Vagina (tissue), 2 donors: ENCODE data around the gene RWDD1. TPM values are rescaled to one million over a fixed set of nuclear protein-coding genes. Genes with fewer than 3 reads are reported as not detected.

Experiments
- DNase-seq, 2 donors: peaks; one replicate each; pipeline ENCODE4 v3.0.0-alpha.2; 2017; ENCODE audit errors: extremely low spot score in 2 of 2
- H3K27ac ChIP-seq: fragments of 200-600 bp; sonication (generic); one replicate; pipeline ENCODE4 v1.5.1; 2019
- H3K27me3 ChIP-seq: fragments of 200-600 bp; sonication (generic); one replicate; pipeline ENCODE4 v1.5.1; 2019
- H3K36me3 ChIP-seq, 2 donors: fragments of 200-600 bp; sonication (generic); one replicate each; pipeline ENCODE4 v1.5.1; 2017 to 2019
- H3K4me1 ChIP-seq: fragments of 200-600 bp; sonication (generic); one replicate; pipeline ENCODE4 v1.5.1; 2019
- H3K4me3 ChIP-seq, 2 donors: fragments of 200-600 bp; sonication (generic); 1 replicate in 1 of 2; 2 replicates in 1 of 2; pipeline ENCODE4 v1.5.1; 2016 to 2019
- H3K9me3 ChIP-seq: fragments of 200-600 bp; sonication (generic); one replicate; pipeline ENCODE4 v1.5.1; 2019
- POLR2A ChIP-seq, 2 donors: fragments of 450-650 bp; IDR thresholded peaks; one replicate each; pipeline ENCODE4 v1.6.1; 2017; ENCODE audit warnings: antibody characterized with exemption in 2 of 2, mild to moderate bottlenecking in 2 of 2, moderate library complexity in 2 of 2
- POLR2AphosphoS5 ChIP-seq, 2 donors: sonication (generic); formaldehyde crosslinking; IDR thresholded peaks; one replicate each; pipeline ENCODE4 v1.9.0; 2017; ENCODE audit warnings: antibody characterized with exemption in 2 of 2, mild to moderate bottlenecking in 2 of 2, low read depth in 1 of 2; ENCODE audit not compliant: insufficient read depth in 1 of 2
- intact Hi-C: fragments of 100-400 bp; cut with DNase I; formaldehyde crosslinking; loops from one replicate; pipeline ENCODE4 v1.15.1; 2023
- total RNA-seq: library from RNA; depleted of rRNA; stranded (reverse); fragments of >200 nt; gene quantifications from one replicate; pipeline ENCODE4 v1.2.3, GENCODE V29; 2016
- TF ChIP-seq, protein P1 (sequence below), 3 experiments: fragments of 450-650 bp in 2 of 3; fragments of 200-600 bp in 1 of 3; sonication (generic) in 1 of 3; IDR thresholded peaks; one replicate each; pipeline ENCODE4 v1.5.1; 2017 to 2019; ENCODE audit warnings: antibody characterized with exemption in 3 of 3, mild to moderate bottlenecking in 2 of 3, moderate library complexity in 2 of 3

The RWDD1 gene
- total RNA-seq, 1 donor from 2014 or later, result 37.8 TPM

DNA sequence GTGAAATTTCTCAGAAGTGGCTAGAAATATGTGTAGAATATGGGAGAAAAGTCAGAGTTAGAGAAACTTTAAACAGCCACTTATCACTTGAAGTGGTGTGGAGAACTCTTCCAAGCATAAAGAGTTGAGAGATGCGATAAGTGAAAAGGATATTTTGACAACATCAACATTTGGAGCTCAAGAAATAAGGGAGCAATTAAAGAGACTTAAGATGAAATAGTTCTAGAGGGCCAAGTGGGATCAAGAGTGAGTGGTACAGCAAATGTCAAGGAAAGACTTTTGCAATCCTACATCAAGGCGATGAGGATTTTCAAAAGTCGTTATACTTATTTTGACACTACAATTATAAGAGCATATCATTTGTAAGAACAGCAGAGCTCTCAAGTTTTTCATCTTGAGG lies 54.6 kb downstream of the RWDD1 start:
- no peak for TF ChIP-seq POLR2A (IDR thresholded peaks at IDR 0.05)
- TF ChIP-seq POLR2AphosphoS5 (IDR thresholded peaks at IDR 0.05; ENCODE audit: insufficient read depth in 1 of 2, low read depth in 1 of 2), result no peak
- TF ChIP-seq, protein P1, sequence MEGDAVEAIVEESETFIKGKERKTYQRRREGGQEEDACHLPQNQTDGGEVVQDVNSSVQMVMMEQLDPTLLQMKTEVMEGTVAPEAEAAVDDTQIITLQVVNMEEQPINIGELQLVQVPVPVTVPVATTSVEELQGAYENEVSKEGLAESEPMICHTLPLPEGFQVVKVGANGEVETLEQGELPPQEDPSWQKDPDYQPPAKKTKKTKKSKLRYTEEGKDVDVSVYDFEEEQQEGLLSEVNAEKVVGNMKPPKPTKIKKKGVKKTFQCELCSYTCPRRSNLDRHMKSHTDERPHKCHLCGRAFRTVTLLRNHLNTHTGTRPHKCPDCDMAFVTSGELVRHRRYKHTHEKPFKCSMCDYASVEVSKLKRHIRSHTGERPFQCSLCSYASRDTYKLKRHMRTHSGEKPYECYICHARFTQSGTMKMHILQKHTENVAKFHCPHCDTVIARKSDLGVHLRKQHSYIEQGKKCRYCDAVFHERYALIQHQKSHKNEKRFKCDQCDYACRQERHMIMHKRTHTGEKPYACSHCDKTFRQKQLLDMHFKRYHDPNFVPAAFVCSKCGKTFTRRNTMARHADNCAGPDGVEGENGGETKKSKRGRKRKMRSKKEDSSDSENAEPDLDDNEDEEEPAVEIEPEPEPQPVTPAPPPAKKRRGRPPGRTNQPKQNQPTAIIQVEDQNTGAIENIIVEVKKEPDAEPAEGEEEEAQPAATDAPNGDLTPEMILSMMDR (IDR thresholded peaks at IDR 0.05), result no peak
- Histone ChIP-seq H3K27me3 (no peaks in the 10 kb centered on the region), H3K27ac (no peak overlapping the region), H3K9me3 (no peaks in the 10 kb centered on the region), H3K4me3 (no peak overlapping the region), H3K4me1 (no peaks in the 10 kb centered on the region), H3K36me3 (no peaks in the 10 kb centered on the region)
- no peak for DNase-seq
- intact Hi-C loops, result no loop called here

DNA sequence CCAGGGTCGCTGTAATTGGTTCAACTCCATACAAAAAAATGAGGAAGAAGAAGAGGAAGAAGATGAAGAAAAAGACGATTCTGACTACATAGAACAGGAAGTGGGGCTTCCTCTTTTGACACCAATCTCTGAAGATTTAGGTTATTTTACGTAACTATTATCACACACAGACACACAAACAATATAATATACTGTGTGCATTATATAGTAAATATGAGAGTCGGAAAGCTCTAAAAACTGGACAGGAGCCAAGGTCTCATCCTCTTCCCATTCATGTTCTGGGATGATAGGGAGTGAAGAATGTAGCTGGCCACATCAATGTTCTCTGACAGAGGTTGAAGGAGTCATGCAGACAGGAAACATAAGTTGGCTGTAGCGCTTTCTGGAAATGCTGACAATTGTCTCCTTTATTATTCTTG lies 58.3 kb downstream of the RWDD1 start:
- peaks cover 0 to 7% of the 10 kb centered on the region in 2 donors for H3K36me3 ChIP-seq
- no peak overlapping the region for H3K4me3 ChIP-seq
- intact Hi-C loops, result no loop called here
- H3K27ac ChIP-seq, result no peak overlapping the region
- DNase-seq, result no peak
- no peaks in the 10 kb centered on the region for H3K4me1 ChIP-seq
- H3K27me3 ChIP-seq, result no peaks in the 10 kb centered on the region
- no peak for TF ChIP-seq POLR2AphosphoS5 (IDR thresholded peaks at IDR 0.05; ENCODE audit: insufficient read depth in 1 of 2, low read depth in 1 of 2)
- TF ChIP-seq, protein P1 (IDR thresholded peaks at IDR 0.05), result no peak
- TF ChIP-seq POLR2A (IDR thresholded peaks at IDR 0.05), result no peak
- no peaks in the 10 kb centered on the region for H3K9me3 ChIP-seq

DNA sequence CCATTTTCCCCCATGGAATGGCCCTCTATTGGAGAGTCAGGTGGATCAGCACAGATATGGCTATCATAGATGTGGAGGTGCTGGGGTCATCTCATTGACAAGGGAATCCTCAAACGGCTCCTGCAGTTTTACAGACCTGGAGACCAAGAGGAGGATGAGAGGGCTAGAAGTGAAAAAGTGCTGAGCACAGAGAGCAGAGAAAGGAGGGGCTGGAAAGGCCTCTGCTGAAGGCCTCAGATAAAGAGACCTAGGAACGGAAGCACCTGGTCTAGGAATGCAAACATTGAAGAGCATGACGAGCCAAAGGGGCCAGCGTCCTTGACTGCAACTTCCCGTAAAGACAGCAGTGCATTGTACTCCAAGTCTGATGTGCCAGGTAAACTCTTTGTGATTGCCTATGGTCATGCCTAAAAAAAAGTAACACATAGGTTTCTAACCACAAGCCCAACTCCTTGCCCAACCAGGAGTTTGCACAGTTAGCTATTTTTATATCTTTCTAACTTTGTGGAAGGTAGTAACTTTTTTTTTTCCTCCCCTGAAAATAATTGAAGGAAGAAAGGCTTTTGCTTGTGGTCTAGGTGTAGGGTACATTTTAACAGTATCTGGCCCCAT lies 60.2 kb downstream of the RWDD1 start:
- H3K27me3 ChIP-seq, result no peaks in the 10 kb centered on the region
- intact Hi-C loops, result no loop called here
- H3K9me3 ChIP-seq, result no peaks in the 10 kb centered on the region
- H3K27ac ChIP-seq, result no peak overlapping the region
- no peak for DNase-seq
- TF ChIP-seq POLR2AphosphoS5 (IDR thresholded peaks at IDR 0.05; ENCODE audit: insufficient read depth in 1 of 2, low read depth in 1 of 2) (no peak), POLR2A (IDR thresholded peaks at IDR 0.05) (no peak)
- TF ChIP-seq, protein P1 (IDR thresholded peaks at IDR 0.05), result no peak
- H3K4me1 ChIP-seq, result no peaks in the 10 kb centered on the region
- H3K36me3 ChIP-seq, result peaks cover 0 to 7% of the 10 kb centered on the region in 2 donors
- H3K4me3 ChIP-seq, result no peak overlapping the region

DNA sequence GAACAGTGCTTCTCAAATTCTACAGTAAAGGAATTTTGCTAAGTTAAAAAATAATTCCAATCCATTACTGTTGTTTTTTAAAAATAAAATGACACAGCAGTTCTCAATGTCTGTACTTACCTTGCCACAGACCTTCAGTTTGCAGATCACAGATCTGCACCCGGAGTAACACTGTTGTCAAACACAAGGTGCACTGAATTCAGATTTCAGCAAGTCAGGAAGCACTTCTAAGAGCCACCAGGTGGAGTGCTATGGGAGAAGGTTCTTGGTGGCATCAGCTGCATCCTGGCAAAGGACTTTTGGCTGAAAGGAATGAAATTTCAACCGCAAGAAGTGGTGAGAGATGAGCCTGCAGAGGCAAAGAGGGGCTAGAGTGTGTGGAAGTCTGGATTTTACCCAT lies 62.4 kb downstream of the RWDD1 start:
- Histone ChIP-seq H3K4me3 (no peak overlapping the region), H3K9me3 (no peaks in the 10 kb centered on the region), H3K27me3 (no peaks in the 10 kb centered on the region), H3K27ac (no peak overlapping the region), H3K4me1 (no peaks in the 10 kb centered on the region), H3K36me3 (peaks cover 0 to 9% of the 10 kb centered on the region in 2 donors)
- TF ChIP-seq, protein P1 (IDR thresholded peaks at IDR 0.05), result no peak
- no peak for TF ChIP-seq POLR2A (IDR thresholded peaks at IDR 0.05)
- no peak for TF ChIP-seq POLR2AphosphoS5 (IDR thresholded peaks at IDR 0.05; ENCODE audit: insufficient read depth in 1 of 2, low read depth in 1 of 2)
- intact Hi-C loops, result no loop called here
- DNase-seq, result no peak

Other genes with a start within 250 kb of the RWDD1 start
- 33.1 TPM for gene DSE, start 200.6 kb upstream of the RWDD1 start, total RNA-seq
- not detected for gene CALHM6, start 110.1 kb upstream of the RWDD1 start, total RNA-seq
- 2.2 TPM for gene CALHM5, start 59.9 kb upstream of the RWDD1 start, total RNA-seq
- not detected for gene TRAPPC3L, start 25.8 kb upstream of the RWDD1 start, total RNA-seq
- not detected for gene CALHM4, start 17.8 kb upstream of the RWDD1 start, total RNA-seq
- gene RSPH4A, start 45.0 kb downstream of the RWDD1 start, total RNA-seq, result not detected
- 13.0 TPM for gene ZUP1, start 97.3 kb downstream of the RWDD1 start, total RNA-seq
- gene KPNA5, start 109.7 kb downstream of the RWDD1 start, total RNA-seq, result 7.9 TPM
- 19.6 TPM for gene FAM162B, start 194.2 kb downstream of the RWDD1 start, total RNA-seq